Measurements from ENCODE around the gene DEAF1.
A peak's percentile ranks its signal among the peaks of the same experiment; 100 is the strongest.
"Not testable (repeated sequence)": the region's sequence is repeated elsewhere in the genome, so short reads cannot be mapped to it uniquely, and the experiment has no call there.

The DEAF1 gene, protein sequence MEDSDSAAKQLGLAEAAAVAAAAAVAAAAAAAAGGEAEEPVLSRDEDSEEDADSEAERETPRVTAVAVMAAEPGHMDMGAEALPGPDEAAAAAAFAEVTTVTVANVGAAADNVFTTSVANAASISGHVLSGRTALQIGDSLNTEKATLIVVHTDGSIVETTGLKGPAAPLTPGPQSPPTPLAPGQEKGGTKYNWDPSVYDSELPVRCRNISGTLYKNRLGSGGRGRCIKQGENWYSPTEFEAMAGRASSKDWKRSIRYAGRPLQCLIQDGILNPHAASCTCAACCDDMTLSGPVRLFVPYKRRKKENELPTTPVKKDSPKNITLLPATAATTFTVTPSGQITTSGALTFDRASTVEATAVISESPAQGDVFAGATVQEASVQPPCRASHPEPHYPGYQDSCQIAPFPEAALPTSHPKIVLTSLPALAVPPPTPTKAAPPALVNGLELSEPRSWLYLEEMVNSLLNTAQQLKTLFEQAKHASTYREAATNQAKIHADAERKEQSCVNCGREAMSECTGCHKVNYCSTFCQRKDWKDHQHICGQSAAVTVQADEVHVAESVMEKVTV

DNA sequence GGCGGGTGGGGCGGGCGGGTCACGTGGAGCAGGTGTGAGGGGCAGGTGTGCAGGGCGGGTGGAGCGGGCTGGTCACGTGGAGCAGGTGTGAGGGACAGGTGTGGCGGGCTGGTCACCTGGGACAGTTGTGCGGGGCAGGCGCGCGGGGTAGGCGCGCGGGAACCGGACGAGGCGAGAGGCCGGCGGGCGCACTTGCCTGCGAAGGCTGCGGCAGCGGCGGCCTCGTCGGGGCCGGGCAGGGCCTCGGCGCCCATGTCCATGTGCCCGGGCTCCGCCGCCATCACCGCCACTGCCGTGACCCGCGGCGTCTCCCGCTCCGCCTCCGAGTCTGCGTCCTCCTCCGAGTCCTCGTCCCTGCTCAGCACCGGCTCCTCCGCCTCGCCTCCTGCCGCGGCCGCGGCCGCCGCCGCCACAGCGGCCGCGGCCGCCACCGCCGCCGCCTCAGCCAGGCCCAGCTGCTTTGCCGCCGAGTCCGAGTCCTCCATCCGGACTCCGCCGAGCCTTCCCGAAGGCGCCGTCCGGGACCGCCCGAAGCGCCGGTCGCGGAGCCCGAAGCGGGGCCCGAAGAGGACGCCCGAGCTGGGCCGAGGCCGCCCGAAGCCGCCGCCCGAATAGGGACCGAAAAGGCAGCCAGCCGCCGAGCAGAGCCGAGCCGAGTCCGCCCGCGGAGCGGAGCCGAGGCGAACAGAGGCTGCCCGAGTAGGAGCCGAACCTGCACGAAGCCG, at the start of gene DEAF1:
Gene DEAF1, minus strand, starts transcription at position 660 of the 725 bp plus-strand sequence. Its CDS starts 175 bp downstream, at position 485.
- DNase-seq: peak; percentile 99

DNA sequence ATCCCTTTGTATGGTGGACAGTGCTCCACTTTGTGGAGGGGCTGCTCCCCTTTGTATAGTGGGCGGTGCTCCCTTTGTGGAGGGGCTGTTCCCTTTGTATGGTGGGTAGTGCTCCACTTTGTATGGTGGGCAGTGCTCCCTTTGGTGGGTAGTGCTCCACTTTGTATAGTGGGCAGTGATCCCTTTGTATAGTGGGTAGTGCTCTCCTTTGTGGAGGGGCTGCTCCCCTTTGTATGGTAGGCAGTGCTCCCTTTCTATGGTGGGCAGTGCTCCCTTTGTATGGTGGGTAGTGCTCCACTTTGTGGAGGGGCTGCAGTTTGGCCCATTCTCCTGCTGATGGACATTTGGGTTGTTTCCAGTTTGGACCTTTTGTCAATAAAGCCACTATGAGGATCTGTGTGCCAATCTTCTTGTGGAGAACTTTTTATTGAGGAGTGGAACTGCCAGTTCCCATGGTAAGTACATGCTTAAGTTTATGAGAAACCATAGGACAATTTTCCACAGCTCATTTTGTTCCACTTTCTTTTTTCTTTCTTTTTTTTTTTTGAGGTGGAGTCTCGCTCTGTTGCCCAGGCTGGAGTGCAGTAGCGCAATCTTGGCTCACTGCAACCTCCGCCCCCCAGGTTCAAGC, 47.7 kb upstream of the DEAF1 start:
- DNase-seq: no peak

DNA sequence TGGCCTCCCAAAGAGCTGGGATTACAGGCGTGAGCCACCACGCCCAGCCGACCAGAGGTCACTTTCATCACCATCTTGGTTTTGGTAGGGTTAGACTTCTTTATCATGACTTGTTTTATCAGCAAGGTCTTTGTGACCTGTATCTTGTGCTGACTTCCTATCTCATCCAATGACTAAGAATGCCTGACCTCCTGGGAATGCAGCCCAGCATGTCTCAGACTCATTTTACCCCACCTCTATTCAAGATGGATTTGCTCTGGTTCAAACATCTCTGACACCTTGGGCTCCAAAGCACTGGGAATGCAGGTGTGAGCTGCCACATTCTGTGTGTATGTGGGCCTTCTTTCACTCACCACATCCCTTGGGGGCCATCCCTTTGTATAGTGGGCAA, 47.1 kb upstream of the DEAF1 start:
- no peak for DNase-seq

DNA sequence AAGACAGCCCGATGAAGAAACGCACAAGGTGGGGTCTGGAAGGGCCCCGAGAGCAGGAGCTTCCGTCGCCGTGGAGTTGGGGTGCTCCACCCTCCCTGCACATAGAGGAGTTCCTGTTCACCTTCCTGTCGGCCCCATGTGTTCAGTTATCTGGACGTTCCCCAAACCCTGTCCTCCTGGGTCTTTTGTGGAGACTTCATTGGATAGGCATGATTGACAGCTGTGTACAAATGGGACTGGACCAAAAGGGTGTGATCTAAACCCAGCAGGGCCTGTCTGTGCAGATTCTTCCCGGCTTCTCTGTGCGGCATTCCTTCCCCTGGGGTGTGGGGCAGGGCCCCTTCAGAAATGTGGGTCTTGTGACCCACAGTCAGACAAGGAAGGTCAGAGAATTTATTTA, 42.9 kb upstream of the DEAF1 start:
- not testable (repeated sequence) for DNase-seq

DNA sequence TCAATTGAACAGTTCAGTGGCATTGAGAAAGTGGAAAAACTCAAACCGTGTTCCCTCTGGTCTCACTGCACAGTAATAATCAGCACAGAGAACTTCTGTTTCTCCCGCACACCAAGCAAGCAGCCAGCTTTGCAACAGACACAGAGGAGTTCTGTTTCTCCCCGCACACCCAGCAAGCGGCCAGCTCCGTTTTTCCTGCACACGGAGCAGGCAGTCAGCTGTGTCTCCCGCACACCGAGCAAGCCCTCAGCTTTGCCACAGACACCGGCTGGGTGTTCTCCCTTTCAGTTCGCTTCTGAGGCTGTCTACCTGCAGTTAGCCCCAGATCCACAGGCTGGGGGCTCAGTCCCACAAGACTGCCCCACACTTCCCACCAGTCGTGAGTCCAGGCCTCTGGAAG, 42.3 kb upstream of the DEAF1 start:
- peak in 1 of 2 experiments; percentile 28 for DNase-seq

DNA sequence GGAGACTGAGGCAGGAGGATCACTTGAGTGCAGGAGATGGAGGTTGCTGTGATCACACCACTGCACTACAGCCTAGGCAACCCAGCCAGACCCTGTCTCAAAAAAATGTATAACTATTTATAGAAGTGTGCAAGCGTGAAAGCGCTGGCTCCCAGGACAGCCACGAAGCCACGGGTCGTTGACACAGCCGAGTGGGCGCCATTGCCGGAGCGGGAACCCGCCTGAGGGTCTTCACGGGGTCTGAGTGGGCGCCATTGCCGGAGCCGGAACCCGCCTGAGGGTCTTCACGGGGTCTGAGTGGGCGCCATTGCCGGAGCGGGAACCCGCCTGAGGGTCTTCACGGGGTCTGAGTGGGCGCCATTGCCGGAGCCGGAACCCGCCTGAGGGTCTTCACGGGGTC, 39.5 kb upstream of the DEAF1 start:
- DNase-seq: not testable (repeated sequence)

DNA sequence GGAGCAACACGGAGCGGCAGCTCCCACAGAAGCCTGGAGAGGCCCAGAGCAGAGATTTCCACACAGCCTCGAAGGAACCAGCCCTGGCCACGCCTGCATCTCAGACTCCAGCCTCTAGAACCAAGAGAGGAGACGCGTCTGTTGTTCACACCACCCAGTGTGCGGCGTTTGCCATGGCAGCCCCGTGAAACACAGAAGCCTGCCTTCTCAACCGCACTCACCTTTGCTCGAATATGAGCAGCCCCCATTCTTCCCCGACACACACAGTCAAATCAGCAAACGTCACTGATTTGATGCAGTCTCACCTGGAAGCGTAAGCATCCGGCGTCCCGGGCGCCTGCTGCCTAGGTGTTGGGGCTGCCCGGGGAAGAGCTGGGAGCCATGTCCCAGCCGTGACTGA, 38.0 kb upstream of the DEAF1 start:
- DNase-seq: no peak

DNA sequence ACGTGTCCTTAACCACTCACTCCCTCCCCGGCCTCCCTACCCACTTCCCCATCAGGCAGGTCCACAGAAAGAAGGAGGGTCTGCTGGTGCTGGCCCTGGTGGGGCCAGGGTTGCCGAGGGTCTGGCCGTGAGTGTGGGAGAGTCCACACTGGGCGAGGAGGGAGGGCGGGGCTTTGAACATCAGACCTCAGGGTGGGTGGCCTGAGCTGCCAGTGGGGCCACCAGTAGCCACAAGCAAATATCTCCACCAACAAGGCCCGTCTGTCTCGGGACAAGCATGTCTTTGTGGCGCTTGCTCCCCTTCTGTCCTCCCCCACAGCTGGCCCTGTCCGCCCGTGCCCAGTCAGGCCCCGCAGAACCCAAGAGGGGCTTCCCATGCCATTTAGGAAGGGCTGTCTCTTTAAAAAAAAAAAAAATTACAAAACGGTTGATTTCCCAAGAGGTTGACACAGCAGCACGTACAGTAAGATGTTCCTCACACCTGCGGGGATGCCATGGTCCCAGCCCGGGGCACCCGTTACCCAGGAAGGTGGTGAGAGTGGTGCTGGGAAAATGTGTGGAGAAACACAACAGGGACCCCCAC, 34.6 kb upstream of the DEAF1 start:
- DNase-seq: no peak

DNA sequence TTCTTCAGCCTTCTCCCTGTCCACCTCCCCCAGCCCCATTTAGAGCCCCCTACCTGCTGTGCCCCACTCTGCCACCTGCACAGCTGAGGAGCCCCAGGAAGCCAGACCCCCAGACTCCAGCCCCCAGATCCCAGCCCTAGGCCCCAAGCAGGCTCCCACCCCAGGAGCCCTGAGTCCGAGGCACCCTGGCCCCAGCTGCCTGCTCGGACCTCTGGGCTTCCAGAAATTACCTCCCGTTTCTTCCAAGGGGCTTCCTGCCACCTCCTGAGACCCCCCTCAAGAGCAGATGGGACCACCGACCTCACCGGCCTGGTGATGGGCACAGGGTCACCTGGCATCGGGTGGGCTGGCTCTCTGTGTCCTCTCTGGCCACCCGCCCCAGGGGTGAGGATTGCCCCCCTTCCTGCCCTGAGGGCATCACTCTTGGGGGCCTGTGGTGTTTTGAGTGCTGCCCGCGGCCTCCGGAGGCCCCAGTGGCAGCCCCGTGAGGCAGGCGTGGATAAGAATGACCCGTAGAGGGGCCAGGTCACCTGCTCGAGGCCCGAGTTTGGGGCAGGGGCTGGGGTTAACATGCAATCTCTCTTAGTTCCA, 34.0 kb upstream of the DEAF1 start:
- no peak for DNase-seq

DNA sequence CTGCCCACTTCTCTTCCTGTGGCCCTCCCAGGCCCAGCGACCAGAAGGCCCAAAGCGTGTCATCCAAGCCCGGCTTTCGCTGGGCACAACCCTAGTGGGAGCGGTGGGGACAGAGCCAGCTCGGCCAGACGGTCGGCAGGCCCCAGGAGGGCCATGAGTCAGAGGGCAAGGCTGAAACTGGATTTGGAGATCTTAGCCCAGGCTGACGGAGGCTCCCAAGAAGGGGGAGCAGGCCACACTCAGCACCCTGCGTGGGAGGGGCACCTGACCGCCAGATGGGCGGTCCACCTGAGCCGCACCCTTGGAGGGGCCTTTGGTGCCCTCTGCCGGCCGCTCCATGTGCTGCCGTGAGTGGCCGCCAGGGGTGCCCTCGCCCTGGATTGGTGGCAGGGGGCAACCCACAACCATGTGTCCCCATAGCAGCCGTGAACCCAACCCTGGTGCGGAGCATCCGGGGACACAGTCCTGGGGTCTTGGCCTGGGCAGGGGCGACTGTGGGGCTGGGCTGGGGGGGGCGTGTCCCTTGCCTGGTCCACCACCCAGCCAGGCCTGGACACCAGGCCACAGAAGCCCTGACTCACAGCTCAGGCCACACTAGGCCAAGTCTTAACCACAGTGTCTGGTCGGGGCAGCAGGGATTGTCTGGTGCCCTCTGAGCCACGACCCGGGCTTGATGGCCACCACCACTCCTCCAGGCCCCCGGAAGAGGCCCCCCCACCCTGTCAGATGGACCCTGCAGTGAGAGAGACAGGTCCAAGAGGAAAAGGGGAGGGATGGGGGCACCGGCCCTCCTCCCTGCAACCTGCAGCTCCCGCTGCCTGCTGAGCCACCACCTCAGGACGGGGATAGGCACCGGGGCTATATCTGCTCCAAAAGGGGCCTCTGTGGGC, 33.1 kb upstream of the DEAF1 start:
- peak; percentile 42 to 63 for DNase-seq

DNA sequence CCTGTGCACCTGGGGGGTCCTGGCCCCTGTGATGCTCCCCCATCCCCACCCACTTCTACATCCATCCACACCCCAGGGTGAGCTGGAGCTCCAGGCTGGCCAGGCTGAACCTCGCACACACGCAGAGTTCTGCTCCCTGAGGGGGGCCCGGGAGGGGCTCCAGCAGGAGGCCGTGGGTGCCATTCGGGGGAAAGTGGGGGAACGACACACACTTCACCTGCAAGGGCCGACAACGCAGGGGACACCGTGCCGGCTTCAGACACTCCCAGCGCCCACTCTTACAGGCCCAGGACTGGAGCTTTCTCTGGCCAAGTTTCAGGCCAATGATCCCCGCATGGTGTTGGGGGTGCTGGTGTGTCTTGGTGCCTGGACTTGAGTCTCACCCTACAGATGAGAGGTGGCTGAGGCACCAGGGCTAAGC, 32.3 kb upstream of the DEAF1 start:
- DNase-seq: no peak

DNA sequence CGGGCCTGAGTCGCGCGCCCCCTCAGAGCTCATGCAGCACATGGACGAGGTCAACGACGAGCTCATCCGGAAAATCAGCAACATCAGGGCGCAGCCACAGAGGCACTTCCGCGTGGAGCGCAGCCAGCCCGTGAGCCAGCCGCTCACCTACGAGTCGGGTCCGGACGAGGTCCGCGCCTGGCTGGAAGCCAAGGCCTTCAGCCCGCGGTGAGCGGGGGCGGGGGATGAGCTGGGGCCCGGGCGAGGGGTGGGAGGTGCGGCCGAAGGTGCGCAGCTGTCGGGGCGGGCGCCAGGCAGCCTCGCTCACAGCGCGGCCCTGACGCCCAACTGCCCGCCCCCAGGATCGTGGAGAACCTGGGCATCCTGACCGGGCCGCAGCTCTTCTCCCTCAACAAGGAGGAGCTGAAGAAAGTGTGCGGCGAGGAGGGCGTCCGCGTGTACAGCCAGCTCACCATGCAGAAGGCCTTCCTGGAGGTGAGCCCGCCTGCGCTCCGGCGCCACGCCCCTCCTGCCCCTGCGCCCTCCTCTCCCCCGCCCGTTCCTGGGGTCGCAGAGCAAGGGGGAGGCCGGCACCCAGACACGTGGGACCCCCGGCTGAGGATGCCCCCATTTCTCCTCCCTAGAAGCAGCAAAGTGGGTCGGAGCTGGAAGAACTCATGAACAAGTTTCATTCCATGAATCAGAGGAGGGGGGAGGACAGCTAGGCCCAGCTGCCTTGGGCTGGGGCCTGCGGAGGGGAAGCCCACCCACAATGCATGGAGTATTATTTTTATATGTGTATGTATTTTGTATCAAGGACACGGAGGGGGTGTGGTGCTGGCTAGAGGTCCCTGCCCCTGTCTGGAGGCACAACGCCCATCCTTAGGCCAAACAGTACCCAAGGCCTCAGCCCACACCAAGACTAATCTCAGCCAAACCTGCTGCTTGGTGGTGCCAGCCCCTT, 31.5 kb upstream of the DEAF1 start:
- peak in 1 of 2 experiments; percentile 28 for DNase-seq

DNA sequence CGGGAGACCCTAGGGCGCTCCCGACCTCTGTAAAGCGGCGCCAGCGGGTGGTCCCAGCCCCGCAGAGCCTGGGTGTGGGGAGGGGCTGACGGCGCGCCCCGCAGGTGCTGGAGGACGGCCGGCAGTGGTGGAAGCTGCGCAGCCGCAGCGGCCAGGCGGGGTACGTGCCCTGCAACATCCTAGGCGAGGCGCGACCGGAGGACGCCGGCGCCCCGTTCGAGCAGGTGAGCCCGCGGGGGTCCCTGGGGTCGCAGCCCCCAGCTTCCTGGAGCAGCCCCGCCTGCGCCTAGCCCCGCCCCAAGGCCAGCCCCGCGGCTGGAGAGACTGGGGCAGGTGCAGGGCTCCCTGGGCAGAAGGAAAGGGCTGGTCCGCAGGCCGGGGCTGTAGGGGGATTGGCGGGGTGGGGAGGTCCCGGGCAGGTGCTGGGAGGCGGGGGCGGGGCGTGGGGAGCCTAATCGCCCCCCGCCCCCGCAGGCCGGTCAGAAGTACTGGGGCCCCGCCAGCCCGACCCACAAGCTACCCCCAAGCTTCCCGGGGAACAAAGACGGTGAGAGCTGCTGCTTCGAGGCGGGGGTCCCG, 30.7 kb upstream of the DEAF1 start:
- DNase-seq: no peak

DNA sequence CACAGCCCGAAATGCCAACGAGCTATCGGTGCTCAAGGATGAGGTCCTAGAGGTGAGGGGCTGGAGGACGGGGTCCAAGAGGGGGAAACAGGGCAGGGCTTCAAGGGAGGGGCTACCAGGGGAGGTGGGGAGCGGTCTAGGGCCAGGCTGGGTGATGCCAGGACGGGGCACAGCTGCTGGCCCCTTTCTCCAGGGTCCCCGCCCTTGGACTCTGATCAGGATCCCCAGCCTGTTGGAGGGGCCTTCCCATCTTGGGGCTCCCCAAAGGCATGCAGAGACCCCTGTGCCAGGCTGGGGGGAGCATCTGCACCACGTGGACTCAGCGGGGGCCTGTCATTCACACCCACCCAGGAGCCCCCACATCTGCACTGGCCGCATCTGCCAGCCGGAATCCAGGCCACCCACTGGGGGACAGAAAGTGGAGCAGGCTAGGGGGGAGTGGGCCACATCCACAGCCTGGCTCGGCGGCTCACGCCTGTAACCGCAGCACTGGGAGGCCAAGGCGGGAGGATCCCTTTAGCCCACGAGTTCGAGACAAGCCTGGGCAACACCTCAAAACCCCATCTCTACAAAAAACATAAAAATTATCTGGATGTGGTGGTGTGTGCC, 29.9 kb upstream of the DEAF1 start:
- no peak for DNase-seq

DNA sequence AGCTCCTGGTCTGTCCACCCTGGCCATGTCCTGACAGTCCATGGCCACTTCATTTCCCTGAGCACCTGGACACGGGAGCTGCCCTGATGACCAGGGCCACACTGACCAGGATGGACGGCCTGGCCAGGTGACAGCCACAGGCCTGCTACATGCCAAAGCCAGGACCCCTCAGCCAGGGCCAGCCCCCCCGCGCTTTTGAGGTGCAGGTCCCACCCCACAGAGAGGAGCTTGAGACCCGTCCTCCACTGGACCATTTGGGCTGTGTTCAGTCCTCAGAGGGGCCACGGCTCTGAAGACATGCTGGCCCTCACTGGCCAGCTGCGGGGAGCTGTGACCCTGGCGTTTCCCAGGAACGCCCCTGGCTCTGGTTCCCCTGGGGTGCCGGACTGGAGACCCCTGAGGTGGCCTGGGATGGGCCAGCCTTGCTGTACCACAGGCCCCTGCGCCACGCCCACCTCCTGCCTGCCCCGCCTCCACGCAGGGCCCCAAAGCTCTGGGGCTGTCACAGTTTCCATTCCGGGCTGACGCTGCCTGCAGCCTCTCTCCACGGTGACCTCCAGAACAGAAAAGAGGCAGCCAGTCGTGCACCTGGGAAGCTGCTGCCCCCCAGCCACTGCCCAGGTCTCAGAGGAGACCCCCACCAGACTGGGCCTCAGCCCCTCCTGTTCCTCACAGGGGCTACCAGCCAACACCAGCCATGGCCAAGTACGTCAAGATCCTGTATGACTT, 29.2 kb upstream of the DEAF1 start:
- no peak for DNase-seq

DNA sequence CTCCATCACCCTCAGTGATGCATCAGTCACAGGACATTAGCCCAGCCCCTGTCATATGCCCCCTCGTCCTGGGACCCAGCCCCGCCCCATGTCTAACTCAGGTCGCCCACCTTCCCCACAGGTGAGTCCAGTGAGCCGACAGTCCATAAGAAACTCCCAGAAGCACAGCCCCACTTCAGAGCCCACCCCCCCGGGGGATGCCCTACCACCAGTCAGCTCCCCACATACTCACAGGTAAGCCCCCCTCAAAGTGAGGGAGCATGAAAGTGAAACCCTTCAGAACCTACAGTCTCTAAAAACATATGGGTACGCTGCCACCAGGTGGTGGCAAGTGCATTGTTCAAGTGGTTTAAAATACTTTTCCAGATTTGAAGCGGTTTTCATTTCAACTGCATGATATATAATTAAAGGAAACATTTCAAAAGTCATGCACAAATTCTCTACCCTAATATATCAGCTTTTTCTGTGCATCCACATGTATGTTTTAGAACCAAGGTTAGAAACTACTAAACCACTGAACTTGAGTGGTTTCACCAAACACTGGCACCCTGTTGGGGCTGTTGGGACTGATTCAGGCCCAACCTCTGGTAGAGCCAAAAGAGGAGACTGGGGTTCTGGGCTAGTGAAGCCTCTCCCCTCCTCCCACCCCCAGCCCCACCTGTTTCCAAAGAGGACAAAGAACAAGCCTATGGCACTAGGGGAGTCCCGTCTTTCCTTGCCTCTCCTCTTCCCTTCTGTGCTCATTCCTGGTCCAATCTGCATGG, 28.3 kb upstream of the DEAF1 start:
- peak; percentile 49 to 65 for DNase-seq

DNA sequence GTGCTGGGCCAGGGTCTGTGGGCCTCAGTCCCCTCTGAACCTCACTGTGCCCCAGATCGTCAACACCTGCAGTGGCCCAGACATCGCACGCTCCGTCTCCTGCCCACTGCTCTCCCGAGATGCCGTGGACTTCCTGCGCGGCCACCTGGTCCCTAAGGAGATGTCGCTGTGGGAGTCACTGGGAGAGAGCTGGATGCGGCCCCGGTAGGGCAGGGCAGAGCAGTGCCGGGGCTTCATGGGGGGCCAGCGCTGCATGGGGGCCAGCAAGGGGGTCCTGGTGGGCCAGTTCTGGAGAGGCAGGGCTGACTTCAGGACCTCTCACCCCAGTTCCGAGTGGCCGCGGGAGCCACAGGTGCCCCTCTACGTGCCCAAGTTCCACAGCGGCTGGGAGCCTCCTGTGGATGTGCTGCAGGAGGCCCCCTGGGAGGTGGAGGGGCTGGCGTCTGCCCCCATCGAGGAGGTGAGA, 27.4 kb upstream of the DEAF1 start:
- DNase-seq: no peak

Measured in Kasumi-1 (cell line).